Measurements from ENCODE around the gene MTTP.
"Not testable (repeated sequence)": the region's sequence is repeated elsewhere in the genome, so short reads cannot be mapped to it uniquely, and the experiment has no call there.

The MTTP gene

DNA sequence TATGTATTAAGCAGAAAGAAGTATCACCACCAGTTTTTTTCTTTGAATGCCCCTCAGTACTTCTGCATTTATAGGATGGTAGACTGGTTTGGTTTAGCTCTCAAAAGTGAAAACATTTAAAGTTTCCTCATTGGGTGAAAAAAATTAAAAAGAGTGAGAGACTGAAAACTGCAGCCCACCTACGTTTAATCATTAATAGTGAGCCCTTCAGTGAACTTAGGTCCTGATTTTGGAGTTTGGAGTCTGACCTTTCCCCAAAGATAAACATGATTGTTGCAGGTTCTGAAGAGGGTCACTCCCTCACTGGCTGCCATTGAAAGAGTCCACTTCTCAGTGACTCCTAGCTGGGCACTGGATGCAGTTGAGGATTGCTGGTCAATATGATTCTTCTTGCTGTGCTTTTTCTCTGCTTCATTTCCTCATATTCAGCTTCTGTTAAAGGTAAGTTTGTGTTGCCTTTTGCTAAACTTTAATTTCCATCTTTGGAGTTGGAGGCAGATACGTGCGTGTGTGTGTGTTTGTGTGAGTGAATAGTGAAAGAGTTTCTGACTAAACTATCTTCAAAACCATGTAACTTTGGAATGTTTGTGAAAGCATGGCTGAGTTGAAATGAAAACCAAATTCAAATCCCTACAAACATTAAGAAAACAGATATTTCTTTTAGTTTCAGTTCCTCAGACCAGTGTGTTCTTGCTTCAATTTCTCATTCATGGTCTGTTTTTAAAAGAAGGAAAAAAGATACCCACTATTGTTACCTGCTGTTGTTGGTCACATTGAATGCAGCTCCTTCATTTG, at the start of gene MTTP:
TSS of gene MTTP (plus strand) at position 295 of the 795 bp plus-strand sequence. CDS start at position 381, 86 bp downstream.
- no peak within 1 kb of the TSS for H3K4me3 ChIP-seq (ENCODE audit: insufficient read depth, low read length, poor library complexity, severe bottlenecking)
- H3K4me2 ChIP-seq (ENCODE audit: low read depth, low read length, poor library complexity, severe bottlenecking) = peak within 1 kb of the TSS; percentile 27
- TF ChIP-seq, protein P1, sequence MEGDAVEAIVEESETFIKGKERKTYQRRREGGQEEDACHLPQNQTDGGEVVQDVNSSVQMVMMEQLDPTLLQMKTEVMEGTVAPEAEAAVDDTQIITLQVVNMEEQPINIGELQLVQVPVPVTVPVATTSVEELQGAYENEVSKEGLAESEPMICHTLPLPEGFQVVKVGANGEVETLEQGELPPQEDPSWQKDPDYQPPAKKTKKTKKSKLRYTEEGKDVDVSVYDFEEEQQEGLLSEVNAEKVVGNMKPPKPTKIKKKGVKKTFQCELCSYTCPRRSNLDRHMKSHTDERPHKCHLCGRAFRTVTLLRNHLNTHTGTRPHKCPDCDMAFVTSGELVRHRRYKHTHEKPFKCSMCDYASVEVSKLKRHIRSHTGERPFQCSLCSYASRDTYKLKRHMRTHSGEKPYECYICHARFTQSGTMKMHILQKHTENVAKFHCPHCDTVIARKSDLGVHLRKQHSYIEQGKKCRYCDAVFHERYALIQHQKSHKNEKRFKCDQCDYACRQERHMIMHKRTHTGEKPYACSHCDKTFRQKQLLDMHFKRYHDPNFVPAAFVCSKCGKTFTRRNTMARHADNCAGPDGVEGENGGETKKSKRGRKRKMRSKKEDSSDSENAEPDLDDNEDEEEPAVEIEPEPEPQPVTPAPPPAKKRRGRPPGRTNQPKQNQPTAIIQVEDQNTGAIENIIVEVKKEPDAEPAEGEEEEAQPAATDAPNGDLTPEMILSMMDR (IDR thresholded peaks at IDR 0.05; ENCODE audit: insufficient read depth, low read length, poor library complexity, severe bottlenecking) = no peak
- TF ChIP-seq EZH2phosphoT487 (conservative IDR thresholded peaks at IDR 0.05; ENCODE audit: low read length) = no peak
- H3K79me2 ChIP-seq (ENCODE audit: insufficient read depth, low read length) = no peaks in the 10 kb centered on the region
- no peaks in the 10 kb centered on the region for H3K27me3 ChIP-seq (ENCODE audit: low read length)
- no peak within 1 kb of the TSS for H2AFZ ChIP-seq (ENCODE audit: low read depth, low read length, severe bottlenecking)
- H3K36me3 ChIP-seq (ENCODE audit: low read length) = no peaks in the 10 kb centered on the region
- no peaks in the 10 kb centered on the region for H3K9me3 ChIP-seq (ENCODE audit: insufficient read depth, low read length)
- no peaks in the 10 kb centered on the region for H4K20me1 ChIP-seq (ENCODE audit: low read depth, low read length)
- no peak within 1 kb of the TSS for H3K9ac ChIP-seq (ENCODE audit: low read length)
- no peaks in the 10 kb centered on the region for H3K9me2 ChIP-seq (replicated peaks; ENCODE audit: insufficient read depth, low read length)
- H3F3A ChIP-seq (ENCODE audit: insufficient read depth) = no peaks in the 10 kb centered on the region
- no peak within 1 kb of the TSS for H3K27ac ChIP-seq (ENCODE audit: low read depth, low read length)

DNA sequence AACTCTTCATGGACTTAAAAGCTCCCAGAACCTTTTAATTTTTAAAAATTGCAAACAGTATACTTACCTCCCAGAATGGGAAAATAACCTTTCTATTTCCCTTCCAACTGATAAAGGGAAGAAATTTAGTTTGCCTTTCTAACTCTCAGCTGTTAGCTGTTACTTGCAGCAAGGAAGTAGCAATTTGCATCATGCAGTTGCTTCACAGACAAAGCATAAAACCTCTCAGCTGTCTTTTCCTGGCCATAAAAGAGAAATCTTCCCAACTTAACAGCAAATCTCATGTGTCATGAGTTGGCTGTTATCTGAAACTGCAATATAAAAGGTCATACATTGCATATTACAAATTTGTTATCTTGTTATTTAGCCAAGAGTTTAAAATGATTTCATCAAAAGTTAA, 45.4 kb upstream of the MTTP start:
- Histone ChIP-seq H3K36me3 (ENCODE audit: low read length) (no peaks in the 10 kb centered on the region), H3K79me2 (ENCODE audit: insufficient read depth, low read length) (no peaks in the 10 kb centered on the region), H3K9ac (ENCODE audit: low read length) (no peak overlapping the region), H3K9me3 (ENCODE audit: insufficient read depth, low read length) (no peaks in the 10 kb centered on the region), H4K20me1 (ENCODE audit: low read depth, low read length) (no peaks in the 10 kb centered on the region), H3F3A (ENCODE audit: insufficient read depth) (no peaks in the 10 kb centered on the region), H2AFZ (ENCODE audit: low read depth, low read length, severe bottlenecking) (no peak overlapping the region), H3K4me3 (ENCODE audit: insufficient read depth, low read length, poor library complexity, severe bottlenecking) (no peak overlapping the region), H3K4me2 (ENCODE audit: low read depth, low read length, poor library complexity, severe bottlenecking) (no peak overlapping the region), H3K27me3 (ENCODE audit: low read length) (no peaks in the 10 kb centered on the region), H3K27ac (ENCODE audit: low read depth, low read length) (no peak overlapping the region), H3K9me2 (replicated peaks; ENCODE audit: insufficient read depth, low read length) (no peaks in the 10 kb centered on the region)
- no peak for TF ChIP-seq EZH2phosphoT487 (conservative IDR thresholded peaks at IDR 0.05; ENCODE audit: low read length)
- TF ChIP-seq, protein P1 (IDR thresholded peaks at IDR 0.05; ENCODE audit: insufficient read depth, low read length, poor library complexity, severe bottlenecking) = no peak

DNA sequence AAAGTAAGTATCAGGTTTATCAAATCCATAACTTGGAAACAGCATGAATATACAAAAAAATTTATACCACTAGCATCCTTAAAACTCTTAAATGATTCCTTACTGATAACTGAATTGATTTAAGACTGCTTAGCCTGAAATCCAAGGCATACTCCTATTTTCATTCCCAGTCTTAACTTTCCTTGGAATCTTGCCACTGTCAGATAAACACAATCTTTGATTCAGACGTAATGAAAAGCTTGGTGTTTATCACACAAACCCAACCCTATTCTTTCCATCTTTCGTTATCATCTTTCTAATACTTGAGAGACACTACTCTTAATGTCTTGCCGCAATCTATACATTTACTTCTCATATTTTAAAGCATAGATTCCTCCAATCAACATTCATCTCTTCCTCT, 44.7 kb upstream of the MTTP start:
- H3K4me3 ChIP-seq (ENCODE audit: insufficient read depth, low read length, poor library complexity, severe bottlenecking) = no peak overlapping the region
- no peaks in the 10 kb centered on the region for H4K20me1 ChIP-seq (ENCODE audit: low read depth, low read length)
- H3K36me3 ChIP-seq (ENCODE audit: low read length) = no peaks in the 10 kb centered on the region
- no peaks in the 10 kb centered on the region for H3F3A ChIP-seq (ENCODE audit: insufficient read depth)
- no peak overlapping the region for H2AFZ ChIP-seq (ENCODE audit: low read depth, low read length, severe bottlenecking)
- H3K9me3 ChIP-seq (ENCODE audit: insufficient read depth, low read length) = no peaks in the 10 kb centered on the region
- no peaks in the 10 kb centered on the region for H3K79me2 ChIP-seq (ENCODE audit: insufficient read depth, low read length)
- no peak overlapping the region for H3K27ac ChIP-seq (ENCODE audit: low read depth, low read length)
- H3K4me2 ChIP-seq (ENCODE audit: low read depth, low read length, poor library complexity, severe bottlenecking) = no peak overlapping the region
- H3K27me3 ChIP-seq (ENCODE audit: low read length) = no peaks in the 10 kb centered on the region
- TF ChIP-seq EZH2phosphoT487 (conservative IDR thresholded peaks at IDR 0.05; ENCODE audit: low read length) = no peak
- TF ChIP-seq, protein P1 (IDR thresholded peaks at IDR 0.05; ENCODE audit: insufficient read depth, low read length, poor library complexity, severe bottlenecking) = no peak
- H3K9me2 ChIP-seq (replicated peaks; ENCODE audit: insufficient read depth, low read length) = no peaks in the 10 kb centered on the region
- H3K9ac ChIP-seq (ENCODE audit: low read length) = no peak overlapping the region

DNA sequence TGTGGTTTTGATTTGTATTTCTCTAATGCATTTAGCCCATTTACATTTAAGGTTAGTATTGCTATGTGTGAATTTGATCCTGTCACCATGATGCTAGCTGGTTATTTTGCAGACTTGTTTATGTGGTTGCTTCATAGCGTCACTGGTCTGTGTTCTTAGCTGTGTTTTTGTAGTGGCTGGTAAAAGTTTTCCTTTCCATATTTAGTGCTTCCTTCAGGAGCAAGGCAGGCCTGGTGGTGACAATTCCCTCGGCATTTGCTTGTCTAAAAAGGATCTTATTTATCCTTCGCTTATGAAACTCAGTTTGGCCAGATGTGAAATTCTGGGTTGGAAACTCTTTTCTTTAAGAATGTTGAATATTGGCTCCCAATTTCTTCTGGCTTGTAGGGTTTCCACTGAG, 39.9 kb upstream of the MTTP start:
- H3K27ac ChIP-seq (ENCODE audit: low read depth, low read length); H3K27me3 ChIP-seq (ENCODE audit: low read length); H2AFZ ChIP-seq (ENCODE audit: low read depth, low read length, severe bottlenecking); H3K36me3 ChIP-seq (ENCODE audit: low read length); H3K4me2 ChIP-seq (ENCODE audit: low read depth, low read length, poor library complexity, severe bottlenecking); H3K9ac ChIP-seq (ENCODE audit: low read length); H3K79me2 ChIP-seq (ENCODE audit: insufficient read depth, low read length); H3F3A ChIP-seq (ENCODE audit: insufficient read depth); H4K20me1 ChIP-seq (ENCODE audit: low read depth, low read length); H3K9me2 ChIP-seq (replicated peaks; ENCODE audit: insufficient read depth, low read length); H3K9me3 ChIP-seq (ENCODE audit: insufficient read depth, low read length); H3K4me3 ChIP-seq (ENCODE audit: insufficient read depth, low read length, poor library complexity, severe bottlenecking): not testable (repeated sequence)

All from SU-DHL-6 (cell line).